ENCODE data around the gene TMEM247. TPM values are rescaled to one million over a fixed set of nuclear protein-coding genes. Genes with fewer than 3 reads are reported as not detected.
"Not testable (repeated sequence)": the region's sequence is repeated elsewhere in the genome, so short reads cannot be mapped to it uniquely, and the experiment has no call there.

The TMEM247 gene
- total RNA-seq, 6 experiments from 2014 or later, result not detected

GRCh38 chr2:46518861-46519260, 39.5 kb downstream of the TMEM247 start:
- Mint-ChIP-seq H3K4me3 (no peak overlapping the region), H3K27me3 (ENCODE audit: insufficient read depth) (no peaks in the 10 kb centered on the region), H3K9me3 (peaks cover 26% of the 10 kb centered on the region), H3K4me1 (ENCODE audit: low read depth) (peaks cover 13% of the 10 kb centered on the region), H3K27ac (no peak overlapping the region), H3K36me3 (ENCODE audit: low read depth) (peaks cover 7% of the 10 kb centered on the region; the same call in 1 of the 2 replicates)
- TF ChIP-seq CTCF (IDR thresholded peaks at IDR 0.05), result no peak
- DNase-seq, result no peak

GRCh38 chr2:46519265-46519664, 39.9 kb downstream of the TMEM247 start:
- no peak for TF ChIP-seq CTCF (IDR thresholded peaks at IDR 0.05)
- no peak for DNase-seq
- peaks cover 25% of the 10 kb centered on the region for H3K9me3 Mint-ChIP-seq
- peaks cover 7% of the 10 kb centered on the region; the same call in 1 of the 2 replicates for H3K36me3 Mint-ChIP-seq (ENCODE audit: low read depth)
- no peaks in the 10 kb centered on the region for H3K27me3 Mint-ChIP-seq (ENCODE audit: insufficient read depth)
- no peak overlapping the region for H3K4me3 Mint-ChIP-seq
- peaks cover 13% of the 10 kb centered on the region for H3K4me1 Mint-ChIP-seq (ENCODE audit: low read depth)
- H3K27ac Mint-ChIP-seq, result no peak overlapping the region

GRCh38 chr2:46520130-46520711, 40.9 kb downstream of the TMEM247 start:
- DNase-seq, result no peak
- Mint-ChIP-seq H3K9me3 (peaks cover 19% of the 10 kb centered on the region), H3K27me3 (ENCODE audit: insufficient read depth) (peaks cover 3% of the 10 kb centered on the region), H3K27ac (no peak overlapping the region), H3K36me3 (ENCODE audit: low read depth) (peaks cover 7% of the 10 kb centered on the region; the same call in 1 of the 2 replicates), H3K4me3 (no peak overlapping the region), H3K4me1 (ENCODE audit: low read depth) (peaks cover 13% of the 10 kb centered on the region)
- TF ChIP-seq CTCF (IDR thresholded peaks at IDR 0.05), result no peak

- TF ChIP-seq CTCF (IDR thresholded peaks at IDR 0.05), result no peak
- H3K36me3 Mint-ChIP-seq (ENCODE audit: low read depth), result 0 out of 2 replicates have a peak, but pooled peaks cover under 1% of the 10 kb centered on the region
- H3K4me3 Mint-ChIP-seq, result no peak overlapping the region
- no peak overlapping the region for H3K27ac Mint-ChIP-seq
- peak; percentile 28 for DNase-seq
- peaks cover 9% of the 10 kb centered on the region for H3K9me3 Mint-ChIP-seq
- H3K4me1 Mint-ChIP-seq (ENCODE audit: low read depth), result peaks cover 13% of the 10 kb centered on the region
- peaks cover 3% of the 10 kb centered on the region for H3K27me3 Mint-ChIP-seq (ENCODE audit: insufficient read depth)
Measured at GRCh38 chr2:46521215-46521683, 41.9 kb downstream of the TMEM247 start.

- not testable (repeated sequence) for H3K4me3 Mint-ChIP-seq; H3K9me3 Mint-ChIP-seq; H3K27me3 Mint-ChIP-seq (ENCODE audit: insufficient read depth); H3K27ac Mint-ChIP-seq; DNase-seq; H3K36me3 Mint-ChIP-seq (ENCODE audit: low read depth)
- peaks cover 13% of the 10 kb centered on the region for H3K4me1 Mint-ChIP-seq (ENCODE audit: low read depth)
Measured at GRCh38 chr2:46522385-46522784, 43.0 kb downstream of the TMEM247 start.

GRCh38 chr2:46525522-46526155, 46.3 kb downstream of the TMEM247 start:
- DNase-seq, result no peak
- H3K36me3 Mint-ChIP-seq (ENCODE audit: low read depth), result no peaks in the 10 kb centered on the region
- H3K27ac Mint-ChIP-seq, result no peak overlapping the region
- TF ChIP-seq CTCF (IDR thresholded peaks at IDR 0.05), result no peak
- no peaks in the 10 kb centered on the region for H3K9me3 Mint-ChIP-seq
- H3K27me3 Mint-ChIP-seq (ENCODE audit: insufficient read depth), result peaks cover 5% of the 10 kb centered on the region
- no peak overlapping the region for H3K4me3 Mint-ChIP-seq
- peaks cover 9% of the 10 kb centered on the region for H3K4me1 Mint-ChIP-seq (ENCODE audit: low read depth)
